OCI-LY1 (cell line): ENCODE measurements around the gene NLK.
A peak's percentile ranks its signal among the peaks of the same experiment; 100 is the strongest.

Source experiments
- H2AFZ ChIP-seq: fragments of 200-600 bp; sonication (generic), shearing (Covaris generic); 2 replicates; pipeline ENCODE4 v1.6.0; 2014; ENCODE audit warnings: antibody characterized with exemption, mild to moderate bottlenecking, low read length
- H3F3A ChIP-seq: fragments of 200-600 bp; sonication (generic), shearing (Covaris generic); 2 replicates; pipeline ENCODE4 v1.6.0; 2014; ENCODE audit warnings: mild to moderate bottlenecking, antibody characterized with exemption, low read length, moderate library complexity; ENCODE audit not compliant: insufficient read depth
- H3K27ac ChIP-seq: fragments of 200-600 bp; sonication (generic); 2 replicates; pipeline ENCODE4 v1.5.1; 2014; ENCODE audit warnings: low read length, mixed run types, mild to moderate bottlenecking, low read depth; ENCODE audit not compliant: poor library complexity, severe bottlenecking
- H3K27me3 ChIP-seq: fragments of 200-600 bp; sonication (generic); 2 replicates; pipeline ENCODE4 v1.6.0; 2014; ENCODE audit warnings: antibody characterized with exemption, mild to moderate bottlenecking, low read length, moderate library complexity; ENCODE audit not compliant: insufficient read depth
- H3K36me3 ChIP-seq: fragments of 200-600 bp; sonication (generic); 2 replicates; pipeline ENCODE4 v1.6.1; 2014; ENCODE audit warnings: mild to moderate bottlenecking, antibody characterized with exemption, low read length, moderate library complexity, mixed read lengths; ENCODE audit not compliant: insufficient read depth
- H3K4me1 ChIP-seq: fragments of 200-600 bp; sonication (generic); 2 replicates; pipeline ENCODE4 v1.5.1; 2014; ENCODE audit warnings: mild to moderate bottlenecking, low read length, moderate library complexity; ENCODE audit not compliant: insufficient read depth, severe bottlenecking
- H3K4me2 ChIP-seq: fragments of 200-600 bp; sonication (generic), shearing (Covaris generic); 2 replicates; pipeline ENCODE4 v1.6.1; 2014; ENCODE audit warnings: low read length
- H3K4me3 ChIP-seq: fragments of 200-600 bp; sonication (generic); 2 replicates; pipeline ENCODE4 v1.5.1; 2014; ENCODE audit warnings: low read length, low read depth, mild to moderate bottlenecking, mixed read lengths; ENCODE audit not compliant: poor library complexity, severe bottlenecking
- H3K79me2 ChIP-seq: fragments of 200-600 bp; shearing (Covaris generic); 2 replicates; pipeline ENCODE4 v1.6.1; 2016; ENCODE audit warnings: mixed run types, low read length, mixed read lengths; ENCODE audit not compliant: insufficient read depth
- H3K9ac ChIP-seq: fragments of 200-600 bp; sonication (generic), shearing (Covaris generic); 2 replicates; pipeline ENCODE4 v1.6.1; 2014; ENCODE audit warnings: mild to moderate bottlenecking, low read length, mixed read lengths
- H3K9me2 ChIP-seq: fragments of 200-600 bp; sonication (generic), shearing (Covaris generic); 2 replicates; pipeline ENCODE4 v1.6.1; 2014; ENCODE audit warnings: low read depth, mild to moderate bottlenecking, low read length, mixed read lengths
- H3K9me3 ChIP-seq: fragments of 200-600 bp; shearing (Covaris generic); 2 replicates; pipeline ENCODE4 v1.6.1; 2014; ENCODE audit warnings: low read length, mixed read lengths
- H4K20me1 ChIP-seq: fragments of 200-600 bp; sonication (generic), shearing (Covaris generic); 2 replicates; pipeline ENCODE4 v1.6.0; 2016; ENCODE audit warnings: mild to moderate bottlenecking, low read length; ENCODE audit not compliant: insufficient read depth
- EZH2 ChIP-seq: fragments of 200-600 bp; sonication (generic), shearing (Covaris generic); IDR thresholded peaks from 2 replicates; pipeline ENCODE4 v1.8.0; 2017; ENCODE audit warnings: borderline replicate concordance, mixed run types, mild to moderate bottlenecking, antibody characterized with exemption, low read length, moderate library complexity, mixed read lengths
- TF ChIP-seq, protein P1 (sequence below): fragments of 200-600 bp; sonication (generic), shearing (Covaris generic); IDR thresholded peaks from 2 replicates; pipeline ENCODE4 v1.5.1; 2017; ENCODE audit warnings: mild to moderate bottlenecking, antibody characterized with exemption, low read length, moderate library complexity, mixed read lengths

The NLK gene

GRCh38 chr17:28136923-28137322 lies 94.4 kb downstream of the NLK start:
- Histone ChIP-seq H3K4me1 (no peaks in the 10 kb centered on the region), H3F3A (no peaks in the 10 kb centered on the region), H3K79me2 (no peaks in the 10 kb centered on the region), H3K4me2 (no peak overlapping the region), H3K4me3 (no peak overlapping the region), H3K9ac (no peak overlapping the region), H3K36me3 (peaks cover 23% of the 10 kb centered on the region), H3K9me3 (no peaks in the 10 kb centered on the region), H3K9me2 (no peaks in the 10 kb centered on the region), H3K27ac (no peak overlapping the region), H4K20me1 (no peaks in the 10 kb centered on the region), H2AFZ (no peak overlapping the region), H3K27me3 (no peaks in the 10 kb centered on the region)
- TF ChIP-seq, protein P1, sequence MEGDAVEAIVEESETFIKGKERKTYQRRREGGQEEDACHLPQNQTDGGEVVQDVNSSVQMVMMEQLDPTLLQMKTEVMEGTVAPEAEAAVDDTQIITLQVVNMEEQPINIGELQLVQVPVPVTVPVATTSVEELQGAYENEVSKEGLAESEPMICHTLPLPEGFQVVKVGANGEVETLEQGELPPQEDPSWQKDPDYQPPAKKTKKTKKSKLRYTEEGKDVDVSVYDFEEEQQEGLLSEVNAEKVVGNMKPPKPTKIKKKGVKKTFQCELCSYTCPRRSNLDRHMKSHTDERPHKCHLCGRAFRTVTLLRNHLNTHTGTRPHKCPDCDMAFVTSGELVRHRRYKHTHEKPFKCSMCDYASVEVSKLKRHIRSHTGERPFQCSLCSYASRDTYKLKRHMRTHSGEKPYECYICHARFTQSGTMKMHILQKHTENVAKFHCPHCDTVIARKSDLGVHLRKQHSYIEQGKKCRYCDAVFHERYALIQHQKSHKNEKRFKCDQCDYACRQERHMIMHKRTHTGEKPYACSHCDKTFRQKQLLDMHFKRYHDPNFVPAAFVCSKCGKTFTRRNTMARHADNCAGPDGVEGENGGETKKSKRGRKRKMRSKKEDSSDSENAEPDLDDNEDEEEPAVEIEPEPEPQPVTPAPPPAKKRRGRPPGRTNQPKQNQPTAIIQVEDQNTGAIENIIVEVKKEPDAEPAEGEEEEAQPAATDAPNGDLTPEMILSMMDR = peak; percentile 31
- TF ChIP-seq EZH2 = no peak

DNA sequence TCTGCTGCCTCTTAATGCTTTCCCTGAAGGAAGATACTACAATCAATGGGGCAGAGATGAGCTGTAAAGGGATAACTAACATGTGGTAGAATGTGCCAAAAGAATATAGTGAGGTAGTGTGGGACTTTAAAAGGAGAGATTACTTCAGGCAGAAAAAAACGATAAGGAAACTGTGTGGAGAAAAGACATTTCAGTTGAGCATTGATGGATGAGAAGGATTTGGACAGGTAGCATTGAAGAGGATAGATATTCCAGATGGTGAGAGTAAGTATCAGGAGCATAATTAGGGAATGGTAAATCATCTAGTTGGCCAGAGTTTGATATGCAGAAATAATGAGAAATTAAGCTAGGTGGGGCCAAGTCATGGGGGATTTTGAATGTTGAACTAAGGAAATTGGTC lies 97.3 kb downstream of the NLK start:
- no peak for TF ChIP-seq EZH2
- TF ChIP-seq, protein P1 = no peak
- no peaks in the 10 kb centered on the region for H3K9me3 ChIP-seq
- H3K4me1 ChIP-seq = no peaks in the 10 kb centered on the region
- H3K27ac ChIP-seq = no peak overlapping the region
- no peak overlapping the region for H3K4me2 ChIP-seq
- H3K9me2 ChIP-seq = no peaks in the 10 kb centered on the region
- H2AFZ ChIP-seq = no peak overlapping the region
- no peaks in the 10 kb centered on the region for H4K20me1 ChIP-seq
- no peaks in the 10 kb centered on the region for H3F3A ChIP-seq
- peaks cover 5% of the 10 kb centered on the region for H3K36me3 ChIP-seq
- no peaks in the 10 kb centered on the region for H3K27me3 ChIP-seq
- H3K9ac ChIP-seq = no peak overlapping the region
- H3K4me3 ChIP-seq = no peak overlapping the region
- no peaks in the 10 kb centered on the region for H3K79me2 ChIP-seq

DNA sequence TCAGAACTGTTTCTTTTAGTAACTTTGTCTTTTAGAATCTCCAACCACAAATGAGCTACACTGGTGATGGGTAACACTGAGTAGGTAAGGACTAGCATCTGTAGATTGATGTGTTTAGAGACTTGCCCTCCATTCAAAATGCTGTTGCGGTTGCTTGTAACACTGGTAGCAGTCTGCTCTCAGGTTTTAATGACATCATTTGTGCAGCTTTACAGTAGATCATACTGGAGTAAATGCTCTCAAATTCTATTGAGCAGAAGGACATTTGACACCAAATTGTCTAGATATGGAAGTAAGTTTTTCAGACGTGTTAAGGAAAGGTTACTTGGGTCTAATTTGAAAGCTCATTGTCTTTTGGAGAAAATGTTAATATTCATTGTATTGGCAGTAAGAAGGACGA lies 98.8 kb downstream of the NLK start:
- Histone ChIP-seq H3K79me2 (no peaks in the 10 kb centered on the region), H3K4me1 (no peaks in the 10 kb centered on the region), H3K9me2 (no peaks in the 10 kb centered on the region), H3K27me3 (no peaks in the 10 kb centered on the region), H3K9me3 (no peaks in the 10 kb centered on the region), H3K4me3 (no peak overlapping the region), H3K9ac (no peak overlapping the region), H3K27ac (no peak overlapping the region), H4K20me1 (no peaks in the 10 kb centered on the region), H2AFZ (no peak overlapping the region), H3K36me3 (peaks cover 4% of the 10 kb centered on the region; the same call in 1 of the 2 replicates), H3K4me2 (no peak overlapping the region), H3F3A (no peaks in the 10 kb centered on the region)
- TF ChIP-seq EZH2 = no peak
- TF ChIP-seq, protein P1 = no peak
